CD14-positive monocyte (primary cell): ENCODE measurements around the gene HSD17B8. TPM values are rescaled to one million over a fixed set of nuclear protein-coding genes. Genes with fewer than 3 reads are reported as not detected.

Experiments
- DNase-seq, 3 donors: peaks; one replicate each; pipeline ENCODE4 v3.0.0-alpha.2; 2011 to 2022
- H2AFZ ChIP-seq: 2 replicates; pipeline ENCODE4 v1.6.0; 2012; ENCODE audit warnings: mild to moderate bottlenecking, low read depth, low read length, inconsistent platforms; ENCODE audit not compliant: insufficient read depth, poor library complexity, severe bottlenecking
- H3K27ac ChIP-seq, 2 donors: 1 replicate in 1 of 2; 2 replicates in 1 of 2; pipeline ENCODE4 v1.5.1; 2012 to 2013; ENCODE audit warnings: low read length in 2 of 2, control low read depth in 1 of 2, inconsistent platforms in 1 of 2, low read depth in 1 of 2, mild to moderate bottlenecking in 1 of 2
- H3K27me3 ChIP-seq, 2 donors: one replicate each; pipeline versions ENCODE4 v1.6.0 to v1.6.1; 2011 to 2013; ENCODE audit warnings: low read length in 2 of 2; ENCODE audit not compliant: control insufficient read depth in 2 of 2, insufficient read depth in 2 of 2
- H3K36me3 ChIP-seq, 2 donors: replicated peaks in 1 of 2; 1 replicate in 1 of 2; 2 replicates in 1 of 2; pipeline versions ENCODE4 v1.5.1 to v1.6.1; 2012 to 2013; ENCODE audit warnings: low read length in 2 of 2, control low read depth in 1 of 2, inconsistent platforms in 1 of 2, mild to moderate bottlenecking in 1 of 2; ENCODE audit not compliant: insufficient read depth in 2 of 2, control insufficient read depth in 1 of 2
- H3K4me1 ChIP-seq, 2 donors: 1 replicate in 1 of 2; 2 replicates in 1 of 2; pipeline versions ENCODE4 v1.5.1 to v1.6.1; 2012 to 2013; ENCODE audit warnings: low read length in 2 of 2, control low read depth in 1 of 2, inconsistent platforms in 1 of 2, mild to moderate bottlenecking in 1 of 2, moderate library complexity in 1 of 2; ENCODE audit not compliant: insufficient read depth in 2 of 2, control insufficient read depth in 1 of 2
- H3K4me2 ChIP-seq: replicated peaks from 2 replicates; pipeline ENCODE3; 2012; ENCODE audit warnings: low read length, moderate library complexity, mild to moderate bottlenecking; ENCODE audit not compliant: poor library complexity, severe bottlenecking; ENCODE audit errors: extremely low read depth
- H3K4me3 ChIP-seq, 3 experiments: fragments of 200-600 bp in 1 of 3; sonication (generic) in 1 of 3; replicated peaks in 1 of 3; 1 replicate in 2 of 3; 2 replicates in 1 of 3; pipeline ENCODE4 v1.5.1; 2011 to 2013; ENCODE audit warnings: low read length in 3 of 3, mild to moderate bottlenecking in 3 of 3, control low read depth in 2 of 3, low read depth in 2 of 3, inconsistent platforms in 1 of 3, moderate library complexity in 1 of 3
- H3K79me2 ChIP-seq: 2 replicates; pipeline ENCODE4 v1.6.0; 2012; ENCODE audit warnings: mild to moderate bottlenecking, control low read depth, inconsistent platforms, low read length, moderate library complexity; ENCODE audit not compliant: insufficient read depth
- H3K9ac ChIP-seq: 2 replicates; pipeline ENCODE4 v1.6.0; 2017; ENCODE audit warnings: low read length, mild to moderate bottlenecking; ENCODE audit not compliant: insufficient read depth, poor library complexity, severe bottlenecking
- H3K9me3 ChIP-seq, 2 donors: replicated peaks in 1 of 2; 1 replicate in 1 of 2; 2 replicates in 1 of 2; pipeline versions ENCODE4 v1.5.1 to v1.6.1; 2012 to 2013; ENCODE audit warnings: low read length in 2 of 2, control low read depth in 1 of 2; ENCODE audit not compliant: control insufficient read depth in 1 of 2, insufficient read depth in 1 of 2
- H4K20me1 ChIP-seq: 2 replicates; pipeline ENCODE4 v1.6.0; 2012; ENCODE audit warnings: mild to moderate bottlenecking, low read length, control low read depth, moderate library complexity; ENCODE audit not compliant: insufficient read depth
- H3K27ac Mint-ChIP-seq, 7 donors: one replicate each; pipeline ENCODE4 v1.8.0; 2020; ENCODE audit warnings: mild to moderate bottlenecking in 7 of 7, mixed read lengths in 7 of 7, moderate library complexity in 6 of 7, inconsistent platforms in 2 of 7
- H3K27me3 Mint-ChIP-seq, 3 donors: one replicate each; pipeline ENCODE4 v1.8.0; 2021 to 2022; ENCODE audit warnings: low read depth in 3 of 3, mild to moderate bottlenecking in 3 of 3, mixed read lengths in 3 of 3, moderate library complexity in 3 of 3, inconsistent platforms in 1 of 3
- H3K36me3 Mint-ChIP-seq, 2 donors: one replicate each; pipeline ENCODE4 v1.8.0; 2020; ENCODE audit warnings: mixed read lengths in 2 of 2, inconsistent platforms in 1 of 2, mild to moderate bottlenecking in 1 of 2
- H3K4me1 Mint-ChIP-seq: one replicate; pipeline ENCODE4 v1.8.0; 2020; ENCODE audit warnings: mild to moderate bottlenecking, mixed read lengths
- H3K4me3 Mint-ChIP-seq, 2 donors: one replicate each; pipeline ENCODE4 v1.8.0; 2020; ENCODE audit warnings: mild to moderate bottlenecking in 2 of 2, mixed read lengths in 2 of 2, moderate library complexity in 1 of 2
- H3K9me3 Mint-ChIP-seq, 7 donors: one replicate each; pipeline ENCODE4 v1.8.0; 2020 to 2022; ENCODE audit warnings: mixed read lengths in 7 of 7, mild to moderate bottlenecking in 6 of 7, moderate library complexity in 6 of 7, inconsistent platforms in 2 of 7
- CTCF ChIP-seq: fragments of 200-600 bp; IDR thresholded peaks from one replicate; pipeline ENCODE4 v1.8.0; 2022; ENCODE audit warnings: antibody characterized with exemption, mild to moderate bottlenecking
- WGBS: methylation state at CpG from one replicate; pipeline ENCODE4 v1.1.5; 2013; ENCODE audit warnings: missing lambda C conversion rate; ENCODE audit not compliant: insufficient coverage; 5-methylcytosine and 5-hydroxymethylcytosine counted together
- intact Hi-C, 2 donors: fragments of 100-400 bp; cut with micrococcal nuclease; formaldehyde crosslinking; loops; one replicate each; pipeline versions ENCODE4 v1.15.0 to v1.15.1; 2023
- polyA plus RNA-seq, 3 donors: library from polyadenylated mRNA; depleted of rRNA in 1 of 3; unstranded in 2 of 3; stranded (reverse) in 1 of 3; fragments of 300-500 nt in 2 of 3; fragments of >200 nt in 1 of 3; fragmentation: Illumina TruSeq in 2 of 3; gene quantifications; 1 replicate in 2 of 3; 2 replicates in 1 of 3; pipeline ENCODE4 v1.2.3, GENCODE V29; 2012 to 2021

The HSD17B8 gene
- polyA plus RNA-seq, 3 donors, result 3.8 to 10.6 (median 4.7) TPM

DNA sequence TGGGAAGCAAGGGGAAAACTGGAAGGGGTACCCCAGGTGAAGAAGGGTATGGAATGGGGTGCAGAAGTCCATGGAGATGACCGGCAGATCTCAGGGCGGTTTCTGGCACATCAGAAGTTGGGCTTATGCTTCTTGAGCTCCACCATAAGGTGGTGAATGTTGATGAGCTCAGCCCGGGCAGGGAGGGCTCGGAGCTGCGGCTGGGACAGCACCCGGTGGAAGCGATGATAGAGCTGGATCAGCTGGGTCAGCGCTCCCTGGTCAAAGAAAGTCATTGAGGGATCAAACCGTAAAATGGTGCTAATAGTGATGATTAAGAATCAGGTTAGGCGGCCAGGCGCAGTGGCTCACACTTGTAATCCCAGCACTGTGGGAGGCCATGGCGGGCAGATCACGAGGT lies 46.3 kb downstream of the HSD17B8 start:
- peak overlapping the region in 1 of 2 donors; percentile 92 for H3K27ac ChIP-seq
- intact Hi-C loops, result no loop called here
- peak overlapping the region in 4 of 7 donors; percentile 91 to 96 (median 94) for H3K27ac Mint-ChIP-seq

DNA sequence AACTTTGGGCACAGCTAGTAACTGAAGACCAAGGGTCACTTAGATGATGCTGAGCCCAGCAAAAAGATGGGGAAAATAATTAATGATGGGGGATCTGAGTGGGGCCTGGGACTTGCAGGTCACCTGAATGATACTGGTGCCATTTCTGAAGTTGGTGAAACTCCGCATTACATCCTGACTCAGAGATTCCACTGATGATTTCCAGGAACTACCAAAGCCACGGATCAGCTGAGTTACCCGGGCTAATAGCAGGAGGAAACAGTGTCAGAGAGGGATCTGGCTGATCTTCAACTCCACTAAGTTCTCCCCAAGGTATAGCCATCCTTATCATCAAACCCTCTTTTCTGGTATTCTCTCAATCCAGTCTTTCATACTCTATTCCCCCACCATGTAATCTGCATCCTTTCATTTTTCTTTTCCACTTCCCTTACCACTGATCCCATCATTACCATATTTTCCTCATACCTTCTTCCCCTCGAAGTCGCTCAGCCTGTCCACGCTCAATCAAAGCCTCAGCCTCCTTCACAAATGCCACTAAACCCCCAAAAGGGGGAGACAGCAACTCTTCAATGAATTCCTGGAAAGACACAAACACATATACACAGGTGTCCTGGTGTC lies 47.0 kb downstream of the HSD17B8 start:
- H3K36me3 Mint-ChIP-seq, result peaks cover 21 to 28% of the 10 kb centered on the region in 2 donors
- Histone ChIP-seq H3K9ac (no peak overlapping the region), H3K4me1 (peaks cover 24 to 29% of the 10 kb centered on the region in 2 donors), H3K36me3 (peaks cover 13 to 21% of the 10 kb centered on the region in 2 donors), H3K4me3 (no peak overlapping the region), H3K27ac (no peak overlapping the region), H4K20me1 (no peaks in the 10 kb centered on the region), H3K27me3 (no peaks in the 10 kb centered on the region), H3K79me2 (peaks cover 4% of the 10 kb centered on the region), H3K9me3 (no peaks in the 10 kb centered on the region), H2AFZ (no peak overlapping the region), H3K4me2 (no peak overlapping the region)
- intact Hi-C loops, result no loop called here
- WGBS, result 87% methylated on average over 6 of the region's 6 CpGs
- H3K4me1 Mint-ChIP-seq, result peaks cover 32% of the 10 kb centered on the region
- no peaks in the 10 kb centered on the region for H3K9me3 Mint-ChIP-seq
- TF ChIP-seq CTCF, result no peak
- no peak for DNase-seq
- H3K27me3 Mint-ChIP-seq, result peaks cover 4 to 8% (median 6%) of the 10 kb centered on the region in 3 donors
- peak overlapping the region in 2 of 7 donors; percentile 45 to 47 for H3K27ac Mint-ChIP-seq
- peak overlapping the region in 1 of 2 donors; percentile 46 for H3K4me3 Mint-ChIP-seq

More for the DNA sequence above, 46.3 kb downstream of the HSD17B8 start:
- no peaks in the 10 kb centered on the region for H3K27me3 ChIP-seq
- H3K4me3 Mint-ChIP-seq, result no peak overlapping the region
- H3K9me3 ChIP-seq, result no peaks in the 10 kb centered on the region
- peaks cover 7 to 9% (median 7%) of the 10 kb centered on the region in 3 donors for H3K27me3 Mint-ChIP-seq
- TF ChIP-seq CTCF, result no peak
- H3K4me1 ChIP-seq, result peaks cover 24 to 29% of the 10 kb centered on the region in 2 donors
- peaks cover 13 to 21% of the 10 kb centered on the region in 2 donors for H3K36me3 ChIP-seq
- H4K20me1 ChIP-seq, result no peaks in the 10 kb centered on the region
- no peak for DNase-seq
- peaks cover 4% of the 10 kb centered on the region for H3K79me2 ChIP-seq
- H3K9ac ChIP-seq, result no peak overlapping the region
- 99% methylated on average over 9 of the region's 13 CpGs for WGBS
- H2AFZ ChIP-seq, result no peak overlapping the region
- H3K4me3 ChIP-seq, result no peak overlapping the region
- peaks cover 20 to 25% of the 10 kb centered on the region in 2 donors for H3K36me3 Mint-ChIP-seq
- peaks cover 32% of the 10 kb centered on the region for H3K4me1 Mint-ChIP-seq
- H3K4me2 ChIP-seq, result no peak overlapping the region
- no peaks in the 10 kb centered on the region for H3K9me3 Mint-ChIP-seq
